H9 (cell line): ENCODE measurements around the gene AGTPBP1. TPM values are rescaled to one million over a fixed set of nuclear protein-coding genes. Genes with fewer than 3 reads are reported as not detected.

ENCODE experiments used
- DNase-seq: peaks from one replicate; pipeline ENCODE4 v3.0.0-alpha.2; 2017
- H2AFZ ChIP-seq: one replicate; pipeline ENCODE4 v1.6.1; 2013; ENCODE audit warnings: mild to moderate bottlenecking, low read length, control low read depth, moderate library complexity
- H2AK5ac ChIP-seq: 2 replicates; pipeline ENCODE4 v1.6.1; 2013; ENCODE audit warnings: low read length, control low read depth, mixed read lengths; ENCODE audit not compliant: insufficient read length
- H2BK120ac ChIP-seq: one replicate; pipeline ENCODE4 v1.6.1; 2013; ENCODE audit warnings: low read depth, mild to moderate bottlenecking, low read length, control low read depth, inconsistent platforms; ENCODE audit not compliant: poor library complexity, severe bottlenecking
- H2BK12ac ChIP-seq: 2 replicates; pipeline ENCODE4 v1.6.1; 2013; ENCODE audit warnings: low read length, control low read depth, mixed read lengths, low read depth; ENCODE audit not compliant: insufficient read length
- H2BK15ac ChIP-seq: 2 replicates; pipeline ENCODE4 v1.6.1; 2013; ENCODE audit warnings: low read depth, low read length, control low read depth
- H2BK20ac ChIP-seq: one replicate; pipeline ENCODE4 v1.6.1; 2013; ENCODE audit warnings: low read depth, mild to moderate bottlenecking, low read length, control low read depth, inconsistent platforms; ENCODE audit not compliant: poor library complexity, severe bottlenecking
- H2BK5ac ChIP-seq: 2 replicates; pipeline ENCODE4 v1.6.1; 2013; ENCODE audit warnings: low read length, control low read depth, mixed read lengths; ENCODE audit not compliant: insufficient read length
- H3K14ac ChIP-seq: 2 replicates; pipeline ENCODE4 v1.6.1; 2013; ENCODE audit warnings: low read length, control low read depth; ENCODE audit not compliant: insufficient read depth
- H3K18ac ChIP-seq: 2 replicates; pipeline ENCODE4 v1.6.1; 2013; ENCODE audit warnings: low read depth, mild to moderate bottlenecking, mixed read lengths, low read length, control low read depth; ENCODE audit not compliant: insufficient read length
- H3K23ac ChIP-seq: 2 replicates; pipeline ENCODE4 v1.6.1; 2013; ENCODE audit warnings: low read length, control low read depth, mixed read lengths, low read depth; ENCODE audit not compliant: insufficient read length
- H3K23me2 ChIP-seq: 2 replicates; pipeline ENCODE4 v1.6.1; 2013; ENCODE audit warnings: low read depth, mild to moderate bottlenecking, mixed read lengths, low read length, control low read depth; ENCODE audit not compliant: insufficient read length, poor library complexity, severe bottlenecking
- H3K27ac ChIP-seq: 2 replicates; pipeline ENCODE4 v1.5.1; 2013; ENCODE audit warnings: low read length, control low read depth, mixed read lengths, low read depth; ENCODE audit not compliant: insufficient read length
- H3K27me3 ChIP-seq: 2 replicates; pipeline ENCODE4 v1.6.1; 2013; ENCODE audit warnings: low read length, control low read depth, inconsistent platforms; ENCODE audit not compliant: insufficient read depth
- H3K4ac ChIP-seq: 2 replicates; pipeline ENCODE4 v1.6.1; 2013; ENCODE audit warnings: low read depth, mild to moderate bottlenecking, control low read depth, inconsistent platforms, low read length, moderate library complexity
- H3K4me1 ChIP-seq: 2 replicates; pipeline ENCODE4 v1.6.1; 2013; ENCODE audit warnings: low read length, control low read depth, inconsistent platforms; ENCODE audit not compliant: insufficient read depth
- H3K4me2 ChIP-seq: 2 replicates; pipeline ENCODE4 v1.6.1; 2013; ENCODE audit warnings: low read length, control low read depth, mixed read lengths; ENCODE audit not compliant: insufficient read length, insufficient read depth
- H3K56ac ChIP-seq: 2 replicates; pipeline ENCODE4 v1.6.1; 2013; ENCODE audit warnings: low read depth, mild to moderate bottlenecking, mixed read lengths, low read length, control low read depth; ENCODE audit not compliant: insufficient read length
- H3K79me1 ChIP-seq: 2 replicates; pipeline ENCODE4 v1.6.1; 2013; ENCODE audit warnings: low read depth, mild to moderate bottlenecking, moderate library complexity, low read length, control low read depth, inconsistent platforms; ENCODE audit not compliant: insufficient read depth, poor library complexity, severe bottlenecking
- H3K79me2 ChIP-seq: 2 replicates; pipeline ENCODE4 v1.6.1; 2013; ENCODE audit warnings: low read length, control low read depth, inconsistent platforms; ENCODE audit not compliant: insufficient read depth
- H3K9ac ChIP-seq: 2 replicates; pipeline ENCODE4 v1.6.1; 2013; ENCODE audit warnings: low read length, control low read depth, mixed read lengths; ENCODE audit not compliant: insufficient read length; ENCODE audit errors: extremely low read depth
- H3K9me3 ChIP-seq: one replicate; pipeline ENCODE4 v1.6.1; 2013; ENCODE audit warnings: low read depth, low read length, inconsistent platforms; ENCODE audit not compliant: control insufficient read depth
- H3T11ph ChIP-seq: one replicate; pipeline ENCODE4 v1.6.1; 2013; ENCODE audit warnings: mild to moderate bottlenecking, low read length, control low read depth, inconsistent platforms
- H4K20me1 ChIP-seq: one replicate; pipeline ENCODE4 v1.6.1; 2013; ENCODE audit not compliant: control insufficient read depth, insufficient read length, insufficient read depth
- H4K5ac ChIP-seq: 2 replicates; pipeline ENCODE4 v1.6.1; 2013; ENCODE audit warnings: low read depth, mild to moderate bottlenecking, mixed read lengths, low read length, control low read depth; ENCODE audit not compliant: insufficient read length
- H4K8ac ChIP-seq: replicated peaks from 2 replicates; pipeline ENCODE4 v1.6.1; 2013; ENCODE audit warnings: low read length, control low read depth, mixed read lengths, low read depth; ENCODE audit not compliant: insufficient read length
- H4K91ac ChIP-seq: 2 replicates; pipeline ENCODE4 v1.6.1; 2013; ENCODE audit warnings: low read depth, mild to moderate bottlenecking, moderate library complexity, mixed read lengths, low read length, control low read depth; ENCODE audit not compliant: insufficient read length
- H3K27ac Mint-ChIP-seq, 3 experiments: 2 replicates in 2 of 3; 3 replicates in 1 of 3; pipeline ENCODE4 v1.8.0; 2020 to 2021; ENCODE audit warnings: mixed read lengths in 3 of 3, mild to moderate bottlenecking in 1 of 3, moderate library complexity in 1 of 3
- H3K27me3 Mint-ChIP-seq: 2 replicates; pipeline ENCODE4 v1.8.0; 2021; ENCODE audit warnings: low read depth, mild to moderate bottlenecking, moderate library complexity, mixed read lengths
- H3K36me3 Mint-ChIP-seq, 3 experiments: 2 replicates in 2 of 3; 3 replicates in 1 of 3; pipeline ENCODE4 v1.8.0; 2020 to 2021; ENCODE audit warnings: low read depth in 3 of 3, mixed read lengths in 3 of 3; ENCODE audit not compliant: insufficient read depth in 1 of 3
- H3K4me1 Mint-ChIP-seq, 2 experiments: 2 replicates each; pipeline ENCODE4 v1.8.0; 2020; ENCODE audit warnings: mixed read lengths in 2 of 2
- H3K4me3 Mint-ChIP-seq, 2 experiments: 2 replicates in 1 of 2; 3 replicates in 1 of 2; pipeline ENCODE4 v1.8.0; 2020 to 2021; ENCODE audit warnings: mild to moderate bottlenecking in 2 of 2, mixed read lengths in 2 of 2, moderate library complexity in 1 of 2
- H3K9me3 Mint-ChIP-seq, 2 experiments: 2 replicates in 1 of 2; 3 replicates in 1 of 2; pipeline ENCODE4 v1.8.0; 2020; ENCODE audit warnings: mild to moderate bottlenecking in 2 of 2, mixed read lengths in 2 of 2, moderate library complexity in 1 of 2
- CTCF ChIP-seq: fragments of 200-600 bp; sonication (generic); conservative IDR thresholded peaks from 3 replicates; pipeline ENCODE4 v1.8.0; 2021; ENCODE audit warnings: antibody characterized with exemption, mild to moderate bottlenecking
- WGBS: extraction: QIAGEN DNeasy Blood & Tissue Kit; methylation state at CpG from one replicate; pipeline ENCODE4 v1.1.7; 2013; ENCODE audit warnings: missing lambda C conversion rate, low lambda C conversion rate, mixed read lengths; ENCODE audit not compliant: insufficient read length; ENCODE audit errors: extremely low coverage; 5-methylcytosine and 5-hydroxymethylcytosine counted together
- total RNA-seq: library from RNA; stranded (reverse); gene quantifications from 2 replicates; pipeline ENCODE4 v1.2.1, GENCODE V29; 2021

The AGTPBP1 gene
- total RNA-seq, 1 experiment from 2014 or later: 53.1 TPM

GRCh38 chr9:85716031-85716877 lies 25.5 kb downstream of the AGTPBP1 start:
- peaks cover 0 to 12% of the 10 kb centered on the region in 2 experiments; a peak in 3 of 5 replicates for H3K9me3 Mint-ChIP-seq
- no peak overlapping the region for H2AK5ac ChIP-seq

More at GRCh38 chr9:85716031-85716877, 25.5 kb downstream of the AGTPBP1 start:
- Histone ChIP-seq H2BK20ac (no peak overlapping the region), H3K27me3 (no peaks in the 10 kb centered on the region), H2BK15ac (no peak overlapping the region), H4K5ac (no peak overlapping the region), H2BK12ac (no peak overlapping the region), H3K9me3 (no peaks in the 10 kb centered on the region), H3K18ac (no peak overlapping the region), H2AFZ (no peak overlapping the region), H3K23ac (no peak overlapping the region), H3K9ac (no peak overlapping the region), H4K20me1 (no peaks in the 10 kb centered on the region), H4K91ac (no peak overlapping the region), H3K4ac (no peak overlapping the region), H2BK120ac (no peak overlapping the region), H3K4me2 (no peak overlapping the region), H3K23me2 (no peaks in the 10 kb centered on the region), H3K79me2 (no peaks in the 10 kb centered on the region; the same call in 1 of the 2 replicates), H2BK5ac (no peak overlapping the region), H3K56ac (no peak overlapping the region), H3K14ac (no peak overlapping the region), H3T11ph (no peak overlapping the region), H3K79me1 (peaks cover 5% of the 10 kb centered on the region), H3K4me1 (no peaks in the 10 kb centered on the region), H4K8ac (no peak overlapping the region), H3K27ac (no peak overlapping the region)
- Mint-ChIP-seq H3K4me1 (peaks cover 11% of the 10 kb centered on the region in 2 experiments), H3K27me3 (no peaks in the 10 kb centered on the region), H3K27ac (peak overlapping the region in 1 of 3 experiments; percentile 28; a peak in 3 of 7 replicates), H3K36me3 (peaks cover 8 to 19% (median 15%) of the 10 kb centered on the region in 3 experiments; a peak in 6 of 7 replicates), H3K4me3 (no peak overlapping the region)
- no CpG with 5 or more reads among the region's 5 CpGs for WGBS
- no peak for DNase-seq
- peak; percentile 63; the same call in 2 of the 3 replicates for TF ChIP-seq CTCF
